Karpas-422 (cell line): ENCODE measurements around the gene ZFYVE26. TPM values are rescaled to one million over a fixed set of nuclear protein-coding genes. Genes with fewer than 3 reads are reported as not detected.

Experiments
- DNase-seq: peaks from one replicate; pipeline ENCODE4 v3.0.0-alpha.2; 2015
- H2AFZ ChIP-seq: fragments of 200-600 bp; sonication (generic); 2 replicates; pipeline ENCODE4 v1.6.1; 2014; ENCODE audit warnings: antibody characterized with exemption, low read length, mixed read lengths
- H3K27ac ChIP-seq: fragments of 200-600 bp; sonication (generic); 2 replicates; pipeline ENCODE4 v1.5.1; 2014; ENCODE audit warnings: mild to moderate bottlenecking, low read length, moderate library complexity
- H3K27me3 ChIP-seq: fragments of 200-600 bp; sonication (generic); 2 replicates; pipeline ENCODE4 v1.6.1; 2014; ENCODE audit warnings: low read length, mixed read lengths
- H3K36me3 ChIP-seq: fragments of 200-600 bp; sonication (generic); 2 replicates; pipeline ENCODE4 v1.6.1; 2014; ENCODE audit warnings: low read length, mixed read lengths; ENCODE audit not compliant: insufficient read depth
- H3K4me1 ChIP-seq: fragments of 200-600 bp; sonication (generic); 2 replicates; pipeline ENCODE4 v1.6.1; 2014; ENCODE audit warnings: mild to moderate bottlenecking, low read length, mixed read lengths
- H3K4me2 ChIP-seq: fragments of 200-600 bp; sonication (generic); 2 replicates; pipeline ENCODE4 v1.6.1; 2014; ENCODE audit warnings: low read length, low read depth, mild to moderate bottlenecking; ENCODE audit not compliant: poor library complexity, severe bottlenecking
- H3K4me3 ChIP-seq: fragments of 200-600 bp; sonication (generic); 2 replicates; pipeline ENCODE4 v1.5.1; 2014; ENCODE audit warnings: mild to moderate bottlenecking, antibody characterized with exemption, low read length, mixed read lengths
- H3K79me2 ChIP-seq: fragments of 200-600 bp; sonication (generic); 2 replicates; pipeline ENCODE4 v1.6.1; 2014; ENCODE audit warnings: mild to moderate bottlenecking, low read length, mixed read lengths
- H3K9ac ChIP-seq: fragments of 200-600 bp; sonication (generic); 2 replicates; pipeline ENCODE4 v1.6.0; 2014; ENCODE audit warnings: low read length
- H3K9me2 ChIP-seq: fragments of 200-600 bp; sonication (generic), shearing (Covaris generic); replicated peaks from 2 replicates; pipeline ENCODE4 v1.6.0; 2014; ENCODE audit warnings: mild to moderate bottlenecking, low read length, moderate library complexity; ENCODE audit not compliant: insufficient read depth
- H3K9me3 ChIP-seq: fragments of 300-700, 200-600 bp; sonication (generic); 2 replicates; pipeline ENCODE4 v1.6.1; 2014; ENCODE audit warnings: low read length, mixed read lengths
- H4K20me1 ChIP-seq: fragments of 200-600 bp; sonication (generic); 2 replicates; pipeline ENCODE4 v1.6.1; 2014; ENCODE audit warnings: mild to moderate bottlenecking, antibody characterized with exemption, low read length, low read depth; ENCODE audit not compliant: insufficient read depth
- total RNA-seq: library from RNA; depleted of rRNA; stranded (reverse); fragments of >200 nt; shearing (Covaris generic); gene quantifications from 2 replicates; pipeline ENCODE4 v1.2.3, GENCODE V29; 2014; ENCODE audit warnings: low replicate concordance; rRNA removed

ZFYVE26 gene
- total RNA-seq = 31.3 and 47.0 TPM in 2 replicates

GRCh38 chr14:67816326-67817002, at the start of gene ZFYVE26:
ZFYVE26 (minus strand) TSS chr14:67816590; CDS start chr14:67815963, 627 bp downstream.
- Histone ChIP-seq H3K9me3 (no peaks in the 10 kb centered on the region), H3K4me3 (peak within 1 kb of the TSS; percentile 86), H3K36me3 (peaks cover 11% of the 10 kb centered on the region; the same call in 1 of the 2 replicates), H3K4me1 (peaks cover 39% of the 10 kb centered on the region), H3K79me2 (peaks cover 50% of the 10 kb centered on the region), H4K20me1 (no peaks in the 10 kb centered on the region), H3K27me3 (no peaks in the 10 kb centered on the region), H2AFZ (peak within 1 kb of the TSS; percentile 37), H3K27ac (peak within 1 kb of the TSS; percentile 95), H3K9me2 (no peaks in the 10 kb centered on the region), H3K4me2 (peak within 1 kb of the TSS; percentile 98), H3K9ac (peak within 1 kb of the TSS; percentile 76)
- DNase-seq = peak; percentile 100

GRCh38 chr14:67863223-67863622, 46.8 kb upstream of the ZFYVE26 start:
- Histone ChIP-seq H3K4me1 (no peaks in the 10 kb centered on the region), H3K79me2 (no peaks in the 10 kb centered on the region), H3K4me2 (no peak overlapping the region), H4K20me1 (no peaks in the 10 kb centered on the region), H3K9ac (no peak overlapping the region), H3K36me3 (peaks cover 19% of the 10 kb centered on the region), H3K4me3 (no peak overlapping the region), H3K9me2 (no peaks in the 10 kb centered on the region), H2AFZ (no peak overlapping the region), H3K27me3 (no peaks in the 10 kb centered on the region), H3K9me3 (no peaks in the 10 kb centered on the region), H3K27ac (no peak overlapping the region)
- no peak for DNase-seq

- no peaks in the 10 kb centered on the region for H3K9me2 ChIP-seq
- H3K9ac ChIP-seq = no peak overlapping the region
- H3K4me1 ChIP-seq = no peaks in the 10 kb centered on the region
- H3K9me3 ChIP-seq = no peaks in the 10 kb centered on the region
- no peaks in the 10 kb centered on the region for H3K36me3 ChIP-seq
- no peak for DNase-seq
- H3K4me3 ChIP-seq = no peak overlapping the region
- no peaks in the 10 kb centered on the region for H3K79me2 ChIP-seq
- no peak overlapping the region for H3K27ac ChIP-seq
- H3K27me3 ChIP-seq = no peaks in the 10 kb centered on the region
- H2AFZ ChIP-seq = no peak overlapping the region
- H4K20me1 ChIP-seq = no peaks in the 10 kb centered on the region
- H3K4me2 ChIP-seq = no peak overlapping the region
Observed at GRCh38 chr14:67859169-67859749, 42.9 kb upstream of the ZFYVE26 start.

- Histone ChIP-seq H2AFZ (no peak overlapping the region), H3K4me1 (no peaks in the 10 kb centered on the region), H3K9ac (no peak overlapping the region), H3K9me2 (no peaks in the 10 kb centered on the region), H3K27me3 (no peaks in the 10 kb centered on the region), H3K4me3 (no peak overlapping the region), H3K9me3 (no peaks in the 10 kb centered on the region), H3K4me2 (no peak overlapping the region), H4K20me1 (no peaks in the 10 kb centered on the region), H3K27ac (no peak overlapping the region), H3K36me3 (no peaks in the 10 kb centered on the region), H3K79me2 (no peaks in the 10 kb centered on the region)
- DNase-seq = no peak
Observed at GRCh38 chr14:67857778-67858350, 41.5 kb upstream of the ZFYVE26 start.

GRCh38 chr14:67856827-67857226, 40.4 kb upstream of the ZFYVE26 start:
- no peaks in the 10 kb centered on the region for H3K4me1 ChIP-seq
- H2AFZ ChIP-seq = no peak overlapping the region
- no peaks in the 10 kb centered on the region for H3K27me3 ChIP-seq
- no peaks in the 10 kb centered on the region for H3K79me2 ChIP-seq
- H3K36me3 ChIP-seq = no peaks in the 10 kb centered on the region
- H3K4me2 ChIP-seq = no peak overlapping the region
- no peak overlapping the region for H3K4me3 ChIP-seq
- no peaks in the 10 kb centered on the region for H3K9me2 ChIP-seq
- no peak for DNase-seq
- no peaks in the 10 kb centered on the region for H4K20me1 ChIP-seq
- no peak overlapping the region for H3K27ac ChIP-seq
- no peaks in the 10 kb centered on the region for H3K9me3 ChIP-seq
- H3K9ac ChIP-seq = no peak overlapping the region

GRCh38 chr14:67853715-67854114, 37.3 kb upstream of the ZFYVE26 start:
- H3K9ac ChIP-seq = no peak overlapping the region
- no peaks in the 10 kb centered on the region for H3K4me1 ChIP-seq
- peaks cover 7% of the 10 kb centered on the region; the same call in 1 of the 2 replicates for H3K36me3 ChIP-seq
- peaks cover 18% of the 10 kb centered on the region for H3K79me2 ChIP-seq
- no peak overlapping the region for H3K4me2 ChIP-seq
- no peaks in the 10 kb centered on the region for H3K9me2 ChIP-seq
- H2AFZ ChIP-seq = no peak overlapping the region
- DNase-seq = no peak
- H3K4me3 ChIP-seq = no peak overlapping the region
- H3K27ac ChIP-seq = no peak overlapping the region
- H4K20me1 ChIP-seq = no peaks in the 10 kb centered on the region
- H3K27me3 ChIP-seq = no peaks in the 10 kb centered on the region
- no peaks in the 10 kb centered on the region; the same call in 1 of the 2 replicates for H3K9me3 ChIP-seq

GRCh38 chr14:67852926-67853604, 36.7 kb upstream of the ZFYVE26 start:
- Histone ChIP-seq H3K9me3 (no peaks in the 10 kb centered on the region; the same call in 1 of the 2 replicates), H3K4me2 (no peak overlapping the region), H3K79me2 (peaks cover 24% of the 10 kb centered on the region), H3K4me3 (no peak overlapping the region), H2AFZ (no peak overlapping the region), H3K9me2 (no peaks in the 10 kb centered on the region), H3K27ac (no peak overlapping the region), H3K36me3 (peaks cover 10% of the 10 kb centered on the region; the same call in 1 of the 2 replicates), H4K20me1 (no peaks in the 10 kb centered on the region), H3K27me3 (no peaks in the 10 kb centered on the region), H3K4me1 (no peaks in the 10 kb centered on the region), H3K9ac (no peak overlapping the region)
- no peak for DNase-seq
